RWPE2 (cell line): ENCODE data around the gene ATG2A.

Experiments
- ATAC-seq: fragments of 200-7000 bp; cut with Tn5 transposase; 3 replicates; pipeline ENCODE4 v1.9.1; 2021; ENCODE audit warnings: low read depth
- DNase-seq: peaks from one replicate; pipeline ENCODE4 v3.0.0-alpha.2; 2020; ENCODE audit warnings: low spot score
- H3K27ac ChIP-seq: fragments of 450-650 bp; 2 replicates; pipeline ENCODE4 v1.5.1; 2017; ENCODE audit warnings: mild to moderate bottlenecking; ENCODE audit not compliant: poor library complexity, severe bottlenecking
- H3K27me3 ChIP-seq: fragments of 250-450 bp; sonication (Bioruptor Pico); 2 replicates; pipeline ENCODE4 v1.5.1; 2021; ENCODE audit warnings: mild to moderate bottlenecking, moderate library complexity; ENCODE audit not compliant: insufficient read depth, poor library complexity, severe bottlenecking
- H3K36me3 ChIP-seq: fragments of 250-450 bp; sonication (Bioruptor Pico); 2 replicates; pipeline ENCODE4 v1.5.1; 2020; ENCODE audit warnings: low read depth, mild to moderate bottlenecking, moderate library complexity
- H3K4me1 ChIP-seq: fragments of 250-450 bp; sonication (Bioruptor Pico); 2 replicates; pipeline ENCODE4 v1.5.1; 2021; ENCODE audit warnings: mild to moderate bottlenecking, moderate library complexity; ENCODE audit not compliant: insufficient read depth, poor library complexity, severe bottlenecking
- H3K4me3 ChIP-seq: fragments of 250-450 bp; sonication (Bioruptor Pico); 2 replicates; pipeline ENCODE4 v1.5.1; 2021; ENCODE audit warnings: mild to moderate bottlenecking, moderate library complexity; ENCODE audit not compliant: severe bottlenecking
- H3K9me3 ChIP-seq: fragments of 250-450 bp; sonication (Bioruptor Pico); 2 replicates; pipeline ENCODE4 v1.5.1; 2021; ENCODE audit warnings: mild to moderate bottlenecking, moderate library complexity; ENCODE audit not compliant: severe bottlenecking
- TF ChIP-seq, protein P1 (sequence below): fragments of 450-650 bp; IDR thresholded peaks from one replicate; pipeline ENCODE4 v1.5.1; 2017; ENCODE audit warnings: mild to moderate bottlenecking, moderate library complexity; ENCODE audit not compliant: poor library complexity, severe bottlenecking

ATG2A gene

DNA sequence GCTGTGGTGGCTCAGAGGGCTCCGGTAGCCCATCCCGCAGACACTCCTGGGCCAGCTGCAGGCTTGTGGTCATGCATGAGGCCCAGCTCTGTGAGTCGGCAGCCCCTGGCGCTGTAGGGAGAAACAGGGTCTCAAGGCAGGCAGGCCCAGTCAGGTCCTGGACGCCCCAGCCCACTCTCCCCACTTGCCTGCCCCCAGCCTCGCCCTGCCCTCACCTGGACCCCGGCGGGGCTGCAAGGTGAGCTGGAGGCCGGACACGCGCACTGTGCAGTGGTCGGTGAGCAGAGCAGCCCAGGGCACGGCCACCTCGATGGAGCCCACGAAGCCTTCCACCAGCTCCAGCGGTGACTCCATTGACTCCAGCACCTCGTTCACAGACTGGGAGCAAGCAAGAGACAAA lies 2.9 kb downstream of the ATG2A start:
- no peak for DNase-seq

DNA sequence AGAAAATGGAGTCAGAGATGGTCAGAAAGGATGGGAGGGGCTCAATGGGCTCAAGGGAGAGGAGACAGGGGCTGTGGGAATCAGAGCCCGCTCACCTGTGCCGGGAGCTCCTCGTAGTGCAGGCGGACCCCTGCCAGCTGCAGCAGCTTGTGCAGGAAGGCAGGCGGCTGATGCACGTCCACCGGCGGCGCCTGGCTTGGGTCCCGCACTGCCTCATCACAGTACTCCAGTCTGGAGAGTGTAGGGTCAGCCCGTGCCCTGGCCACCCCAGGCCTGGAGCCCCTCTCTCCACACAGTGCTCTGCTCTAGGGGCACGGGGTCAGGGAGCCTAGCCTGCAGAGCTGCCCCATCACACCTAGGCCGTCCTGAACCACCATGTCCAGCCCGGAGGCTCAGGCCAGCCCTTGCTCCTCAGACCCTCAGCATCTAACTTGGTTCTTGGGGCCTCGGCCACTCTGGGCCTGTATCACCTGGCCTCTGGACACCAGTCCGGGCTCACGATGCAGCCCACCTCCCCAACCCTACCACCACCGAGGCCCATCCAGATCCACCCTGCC lies 3.8 kb downstream of the ATG2A start:
- TF ChIP-seq, protein P1, sequence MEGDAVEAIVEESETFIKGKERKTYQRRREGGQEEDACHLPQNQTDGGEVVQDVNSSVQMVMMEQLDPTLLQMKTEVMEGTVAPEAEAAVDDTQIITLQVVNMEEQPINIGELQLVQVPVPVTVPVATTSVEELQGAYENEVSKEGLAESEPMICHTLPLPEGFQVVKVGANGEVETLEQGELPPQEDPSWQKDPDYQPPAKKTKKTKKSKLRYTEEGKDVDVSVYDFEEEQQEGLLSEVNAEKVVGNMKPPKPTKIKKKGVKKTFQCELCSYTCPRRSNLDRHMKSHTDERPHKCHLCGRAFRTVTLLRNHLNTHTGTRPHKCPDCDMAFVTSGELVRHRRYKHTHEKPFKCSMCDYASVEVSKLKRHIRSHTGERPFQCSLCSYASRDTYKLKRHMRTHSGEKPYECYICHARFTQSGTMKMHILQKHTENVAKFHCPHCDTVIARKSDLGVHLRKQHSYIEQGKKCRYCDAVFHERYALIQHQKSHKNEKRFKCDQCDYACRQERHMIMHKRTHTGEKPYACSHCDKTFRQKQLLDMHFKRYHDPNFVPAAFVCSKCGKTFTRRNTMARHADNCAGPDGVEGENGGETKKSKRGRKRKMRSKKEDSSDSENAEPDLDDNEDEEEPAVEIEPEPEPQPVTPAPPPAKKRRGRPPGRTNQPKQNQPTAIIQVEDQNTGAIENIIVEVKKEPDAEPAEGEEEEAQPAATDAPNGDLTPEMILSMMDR = no peak
- Histone ChIP-seq H3K4me1 (peaks cover 3% of the 10 kb centered on the region), H3K9me3 (no peaks in the 10 kb centered on the region), H3K27me3 (no peaks in the 10 kb centered on the region), H3K4me3 (no peak overlapping the region), H3K36me3 (peaks cover 30% of the 10 kb centered on the region), H3K27ac (no peak overlapping the region)
- DNase-seq = no peak
- no peak for ATAC-seq

More for the DNA sequence above, 2.9 kb downstream of the ATG2A start:
- ATAC-seq = no peak
- Histone ChIP-seq H3K36me3 (peaks cover 29% of the 10 kb centered on the region), H3K9me3 (no peaks in the 10 kb centered on the region), H3K4me3 (no peak overlapping the region), H3K27ac (no peak overlapping the region), H3K4me1 (peaks cover 3% of the 10 kb centered on the region), H3K27me3 (no peaks in the 10 kb centered on the region)
- TF ChIP-seq, protein P1 = no peak

DNA sequence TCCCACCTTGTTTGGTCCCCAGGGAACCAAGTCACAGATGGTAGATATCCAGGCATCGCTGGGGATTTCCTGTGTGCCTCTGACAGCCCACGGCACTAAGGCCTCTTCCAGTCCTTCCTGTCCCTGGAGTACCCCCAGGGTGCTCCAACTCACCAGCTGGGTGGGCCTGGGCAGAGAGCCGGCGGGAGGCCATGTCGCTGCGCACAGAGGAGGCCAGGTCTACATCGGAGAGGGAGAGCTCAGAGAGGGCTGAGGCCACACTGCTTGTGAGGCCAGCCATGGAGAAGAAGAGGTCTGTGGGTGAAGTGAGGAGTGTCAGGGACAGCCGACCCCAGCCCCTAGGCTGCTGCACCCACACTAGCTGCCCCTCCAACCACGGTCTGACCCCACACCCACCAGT lies 5.3 kb downstream of the ATG2A start:
- ATAC-seq = no peak
- Histone ChIP-seq H3K36me3 (peaks cover 44% of the 10 kb centered on the region), H3K4me3 (no peak overlapping the region), H3K27ac (no peak overlapping the region), H3K4me1 (peaks cover 3% of the 10 kb centered on the region), H3K27me3 (no peaks in the 10 kb centered on the region), H3K9me3 (no peaks in the 10 kb centered on the region)
- TF ChIP-seq, protein P1 = no peak
- DNase-seq = no peak

DNA sequence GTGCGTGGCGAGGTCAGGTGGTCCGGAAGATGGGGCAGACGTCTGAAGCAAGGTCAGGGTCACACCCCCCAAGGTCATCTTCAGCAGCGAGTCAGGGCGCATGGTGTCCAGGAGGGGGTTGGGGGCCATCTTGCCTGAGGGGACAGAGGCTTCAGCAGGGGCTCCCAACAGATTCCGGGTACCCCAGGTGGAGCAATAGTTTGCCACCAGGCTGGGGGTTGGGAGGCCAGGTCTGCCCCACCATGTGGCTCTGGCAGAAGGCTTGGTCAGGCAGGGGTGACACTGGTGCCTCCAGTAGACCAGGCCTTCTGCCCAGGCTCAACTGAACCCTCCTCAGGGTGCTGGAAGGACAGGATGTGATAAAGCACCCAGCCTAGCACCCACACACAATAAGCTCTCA lies 5.9 kb downstream of the ATG2A start:
- Histone ChIP-seq H3K27me3 (no peaks in the 10 kb centered on the region), H3K27ac (no peak overlapping the region), H3K4me1 (peaks cover 3% of the 10 kb centered on the region), H3K4me3 (no peak overlapping the region), H3K36me3 (peaks cover 44% of the 10 kb centered on the region), H3K9me3 (no peaks in the 10 kb centered on the region)
- ATAC-seq (no peak), DNase-seq (no peak)
- TF ChIP-seq, protein P1 = no peak

DNA sequence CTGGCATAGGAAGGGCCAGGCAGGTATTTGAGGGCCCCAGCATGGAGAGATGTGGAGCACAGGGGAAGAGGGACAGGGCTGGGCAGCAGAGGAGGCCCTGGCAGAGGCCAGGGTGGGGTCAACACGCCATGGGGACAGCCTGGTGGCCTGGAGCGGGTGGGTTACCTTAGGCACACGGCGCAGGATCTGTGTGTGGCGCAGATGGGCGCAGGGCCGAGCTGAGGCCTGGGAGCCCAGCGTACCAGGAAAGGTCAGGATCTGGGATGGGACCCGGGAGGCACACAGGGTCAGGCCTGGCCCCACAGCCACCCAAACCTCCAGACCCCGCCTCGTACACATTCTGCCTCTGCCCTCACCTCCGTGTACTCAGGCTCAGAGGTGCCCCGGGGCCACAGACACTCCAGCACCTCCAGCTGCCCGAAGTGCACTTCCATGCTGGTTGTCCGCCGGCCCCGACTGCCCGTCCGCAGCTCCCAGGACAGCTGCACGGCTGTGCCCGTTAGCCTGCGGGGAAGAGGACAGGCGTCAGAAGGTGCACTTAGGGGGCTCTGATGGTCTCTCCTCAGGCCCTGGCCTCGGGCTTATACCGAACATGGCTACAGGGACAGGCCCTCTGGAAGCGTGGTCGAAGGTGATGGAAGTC lies 6.4 kb downstream of the ATG2A start:
- no peaks in the 10 kb centered on the region for H3K9me3 ChIP-seq
- H3K36me3 ChIP-seq = peaks cover 49% of the 10 kb centered on the region
- ATAC-seq = no peak
- no peaks in the 10 kb centered on the region for H3K27me3 ChIP-seq
- TF ChIP-seq, protein P1 = no peak
- no peak overlapping the region for H3K27ac ChIP-seq
- no peak for DNase-seq
- no peak overlapping the region for H3K4me3 ChIP-seq
- no peaks in the 10 kb centered on the region for H3K4me1 ChIP-seq
